GM12892 (cell line): ENCODE measurements around the gene IVNS1ABP.
A peak's percentile ranks its signal among the peaks of the same experiment; 100 is the strongest.
"Not testable (repeated sequence)": the region's sequence is repeated elsewhere in the genome, so short reads cannot be mapped to it uniquely, and the experiment has no call there.

Source experiments
- DNase-seq: peaks from one replicate; pipeline ENCODE4 v3.0.0; 2011; ENCODE audit not compliant: insufficient read length
- FAIRE-seq: peaks from 2 replicates; lab custom pipeline; 2011; peaks lifted over from hg19 to GRCh38; lab: Jason Lieb, UNC
- POLR2A ChIP-seq: IDR thresholded peaks from 2 replicates; pipeline ENCODE4 v1.6.1; 2011; ENCODE audit warnings: low read depth, low read length, control low read depth
- POLR2AphosphoS5 ChIP-seq: IDR thresholded peaks from 2 replicates; pipeline ENCODE4 v1.6.1; 2011; ENCODE audit warnings: low read depth, low read length, control low read depth
- TAF1 ChIP-seq: IDR thresholded peaks from 2 replicates; pipeline ENCODE4 v1.6.1; 2011; ENCODE audit warnings: low read depth, mild to moderate bottlenecking, control low read depth, low read length, borderline replicate concordance

IVNS1ABP gene

GRCh38 chr1:185325413-185325812 is 8.4 kb upstream of the IVNS1ABP start:
- FAIRE-seq (no peak), DNase-seq (no peak)
- TF ChIP-seq POLR2AphosphoS5: no peak
- no peak for TF ChIP-seq POLR2A
- no peak for TF ChIP-seq TAF1

- DNase-seq (no peak), FAIRE-seq (no peak)
- TF ChIP-seq POLR2AphosphoS5 (no peak), POLR2A (no peak), TAF1 (no peak)
Observed at GRCh38 chr1:185324118-185324517, 7.1 kb upstream of the IVNS1ABP start.

GRCh38 chr1:185322636-185323035 is 5.6 kb upstream of the IVNS1ABP start:
- FAIRE-seq (no peak), DNase-seq (no peak)
- TF ChIP-seq TAF1: no peak
- no peak for TF ChIP-seq POLR2A
- TF ChIP-seq POLR2AphosphoS5: no peak

DNA sequence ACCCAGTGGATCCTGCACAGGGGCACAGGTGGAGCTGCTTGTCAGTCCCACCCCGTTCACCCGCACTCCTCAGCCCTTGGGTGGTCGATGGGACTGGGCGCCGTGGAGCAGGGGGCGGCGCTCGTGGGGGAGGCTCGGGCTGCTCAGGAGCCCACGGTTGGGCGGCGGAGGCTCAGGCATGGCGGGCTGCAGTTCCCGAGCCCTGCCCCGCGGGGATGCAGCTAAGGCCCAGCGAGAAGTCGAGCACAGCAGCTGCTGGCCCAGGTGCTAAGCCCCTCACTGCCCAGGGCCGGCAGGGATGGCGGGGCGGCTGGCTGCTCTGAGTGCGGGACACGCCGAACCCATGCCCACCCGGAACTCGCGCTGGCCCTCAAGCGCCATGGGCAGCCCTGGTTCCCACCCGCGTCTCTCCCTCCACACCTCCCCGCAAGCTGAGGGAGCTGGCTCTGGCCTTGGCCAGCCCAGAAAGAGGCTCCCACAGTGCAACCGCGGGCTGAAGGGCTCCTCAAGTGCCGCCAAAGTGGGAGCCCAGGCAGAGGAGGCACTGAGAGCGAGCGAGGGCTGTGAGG is 4.7 kb upstream of the IVNS1ABP start:
- not testable (repeated sequence) for DNase-seq, FAIRE-seq

GRCh38 chr1:185321104-185321503 is 4.1 kb upstream of the IVNS1ABP start:
- not testable (repeated sequence) for DNase-seq, FAIRE-seq

GRCh38 chr1:185319139-185319475 is 2.1 kb upstream of the IVNS1ABP start:
- FAIRE-seq (peak; percentile 17), DNase-seq (no peak)
- TF ChIP-seq TAF1 (no peak), POLR2AphosphoS5 (no peak), POLR2A (no peak)

GRCh38 chr1:185318431-185319138 is 1.5 kb upstream of the IVNS1ABP start:
- no peak for FAIRE-seq

GRCh38 chr1:185317886-185318310 is 855 bp upstream of the IVNS1ABP start:
- DNase-seq: peak; percentile 41
- TF ChIP-seq TAF1: no peak
- peak; percentile 7; the same call in 1 of the 2 replicates for TF ChIP-seq POLR2AphosphoS5
- peak; percentile 44 for FAIRE-seq

More at GRCh38 chr1:185318431-185319138, 1.5 kb upstream of the IVNS1ABP start:
- no peak for DNase-seq
- TF ChIP-seq POLR2A: no peak
- no peak for TF ChIP-seq POLR2AphosphoS5
- no peak for TF ChIP-seq TAF1

GRCh38 chr1:185316163-185317033 is 645 bp downstream of the IVNS1ABP start:
- peak; percentile 44; the same call in 1 of the 2 replicates for TF ChIP-seq POLR2AphosphoS5
- no peak for TF ChIP-seq TAF1
- peak; percentile 48; the same call in 1 of the 2 replicates for TF ChIP-seq POLR2A
- DNase-seq (peak; percentile 56), FAIRE-seq (peak; percentile 85)

GRCh38 chr1:185315445-185316071 is 1.5 kb downstream of the IVNS1ABP start:
- DNase-seq: no peak
- peak; percentile 58 for FAIRE-seq
- TF ChIP-seq POLR2AphosphoS5: no peak; the same call in 1 of the 2 replicates
- TF ChIP-seq POLR2A: no peak
- TF ChIP-seq TAF1: no peak

DNA sequence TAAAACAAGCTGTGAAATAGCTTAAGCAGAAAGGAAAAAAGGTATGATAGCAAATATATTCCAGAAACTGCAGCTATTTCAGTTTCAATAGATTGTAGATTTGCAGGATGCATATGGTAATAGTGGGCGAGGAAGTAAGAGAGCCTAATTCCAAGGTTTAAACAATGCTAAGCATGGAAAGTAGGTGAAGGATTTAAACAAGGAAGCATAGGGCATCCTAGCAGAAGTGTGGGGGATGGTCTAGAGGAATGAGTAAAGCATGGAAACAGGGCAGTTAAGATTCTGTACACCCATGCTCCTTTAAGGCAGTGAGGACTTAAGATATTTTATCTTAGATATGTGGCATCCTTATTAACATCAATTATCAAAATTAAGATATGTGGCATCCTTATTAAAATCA is 2.6 kb downstream of the IVNS1ABP start:
- TF ChIP-seq TAF1 (no peak), POLR2A (no peak), POLR2AphosphoS5 (no peak)
- FAIRE-seq: no peak
- no peak for DNase-seq

DNA sequence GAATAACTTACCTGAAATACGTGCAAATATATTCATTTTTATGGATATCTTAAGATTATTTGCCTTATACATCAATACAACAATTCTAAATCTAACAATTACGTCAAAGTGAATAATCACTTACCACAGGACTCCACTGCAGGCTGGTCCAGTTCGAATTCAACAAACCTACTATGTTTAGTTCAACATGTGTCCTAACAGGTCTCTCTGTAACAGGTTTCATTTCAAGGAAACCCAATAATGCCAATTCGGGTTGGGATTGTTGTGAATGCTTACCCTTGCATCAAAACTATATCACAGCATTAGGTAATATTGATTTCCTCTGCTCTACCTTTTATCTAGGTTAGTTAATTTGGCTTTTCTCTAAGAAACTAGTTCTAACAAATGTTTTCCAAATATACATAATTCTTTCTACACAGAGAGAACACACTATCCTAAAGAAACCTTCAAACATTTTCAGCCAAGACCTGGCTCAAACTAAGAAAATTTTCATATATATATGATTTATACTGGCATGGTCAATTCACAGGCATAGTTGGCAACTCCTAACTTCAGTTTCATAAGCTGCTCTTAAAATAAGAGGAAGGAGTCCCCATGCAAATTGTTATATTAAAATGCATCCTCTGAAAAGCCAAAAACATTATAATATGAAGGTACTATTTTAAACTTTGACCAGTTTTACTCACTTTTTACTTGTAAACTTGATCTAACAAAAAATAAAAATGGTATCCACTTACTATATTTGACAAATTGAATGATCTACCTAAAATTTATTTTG is 4.5 kb downstream of the IVNS1ABP start:
- no peak for FAIRE-seq
- DNase-seq: no peak

More for the DNA sequence above, 4.5 kb downstream of the IVNS1ABP start:
- TF ChIP-seq POLR2A: no peak
- TF ChIP-seq POLR2AphosphoS5: no peak
- TF ChIP-seq TAF1: no peak
